Neural progenitor cell (in vitro differentiated cells): ENCODE data around the gene LGR4.

Source experiments
- CTCF ChIP-seq: fragments of 200-600 bp; sonication (generic); IDR thresholded peaks from 2 replicates; pipeline ENCODE4 v1.5.1; 2017; ENCODE audit warnings: antibody characterized with exemption, mild to moderate bottlenecking
- EZH2 ChIP-seq: fragments of 200-600 bp; sonication (generic); IDR thresholded peaks from 2 replicates; pipeline ENCODE4 v1.6.1; 2017; ENCODE audit warnings: antibody characterized with exemption, mild to moderate bottlenecking, moderate library complexity

- TF ChIP-seq EZH2 (no peak), CTCF (no peak)
Observed at GRCh38 chr11:27444801-27445215, 27.8 kb downstream of the LGR4 start.
